ENCODE measurements around the gene GFI1.
"Not testable (repeated sequence)": the region's sequence is repeated elsewhere in the genome, so short reads cannot be mapped to it uniquely, and the experiment has no call there.

Gene GFI1

DNA sequence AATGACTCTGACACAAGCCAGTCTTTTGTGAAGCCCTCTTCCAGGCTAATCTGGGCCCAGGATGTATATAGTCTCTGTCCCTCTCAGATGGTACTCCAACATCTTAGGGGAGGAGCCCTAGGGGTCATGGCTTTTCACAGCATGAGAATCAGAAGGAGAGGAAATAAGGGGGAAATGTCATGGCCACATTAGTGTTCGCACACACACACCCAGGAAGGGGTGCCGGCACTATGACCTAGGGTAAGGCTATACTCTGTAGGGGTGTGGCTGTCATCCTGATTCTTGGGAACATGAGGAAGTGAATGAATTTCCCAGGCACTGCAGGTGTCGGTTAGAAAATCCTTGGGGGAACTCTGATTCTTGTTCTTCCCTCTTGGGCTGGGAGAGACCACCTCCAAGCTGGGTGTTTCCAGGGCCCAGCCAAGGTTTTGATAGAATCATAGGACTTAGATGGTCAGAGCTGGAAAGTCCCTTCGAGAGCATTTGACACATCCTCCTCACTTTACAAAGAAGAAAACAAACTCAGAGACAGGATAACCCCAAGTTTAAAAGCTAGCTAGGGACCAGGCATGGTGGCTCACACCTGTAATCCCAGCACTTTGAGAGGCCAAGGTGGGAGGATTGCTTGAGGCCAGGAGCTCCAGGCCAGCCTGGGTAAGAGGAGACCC is 22.0 kb downstream of the GFI1 start:
- DNase-seq = no peak

DNA sequence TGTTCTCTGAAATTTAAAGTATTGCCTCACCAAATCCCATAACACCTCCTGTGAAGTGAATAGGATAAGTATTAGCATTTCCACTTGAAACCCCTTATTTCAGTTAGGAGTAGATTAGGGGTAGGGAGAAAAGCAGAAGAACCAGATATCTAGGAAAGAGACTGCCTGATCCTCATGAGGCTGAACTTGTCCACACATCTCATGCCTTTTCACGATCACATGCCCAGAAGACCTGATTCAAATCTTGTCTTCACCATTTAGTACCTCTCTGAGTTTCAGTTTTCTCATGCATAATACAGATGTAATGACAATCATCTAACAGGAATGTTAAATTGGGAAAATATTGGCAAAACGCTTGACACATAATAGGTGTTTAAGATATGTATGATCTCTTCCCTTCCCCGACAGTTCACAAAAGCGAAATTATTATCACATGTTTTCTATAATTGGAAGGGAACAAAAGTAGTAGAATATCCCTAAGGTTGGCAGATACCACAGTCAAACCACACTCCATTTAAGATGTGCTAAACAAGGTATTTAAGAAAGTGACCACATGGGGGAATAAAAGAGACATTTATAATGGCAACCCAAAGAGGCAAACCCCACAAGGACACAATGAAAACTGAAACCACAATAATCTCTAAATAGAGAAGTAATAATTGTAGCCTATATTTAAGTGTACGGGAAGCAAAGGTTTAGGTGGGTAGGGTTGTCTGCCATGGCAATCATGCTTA is 25.2 kb downstream of the GFI1 start:
- DNase-seq = no peak

DNA sequence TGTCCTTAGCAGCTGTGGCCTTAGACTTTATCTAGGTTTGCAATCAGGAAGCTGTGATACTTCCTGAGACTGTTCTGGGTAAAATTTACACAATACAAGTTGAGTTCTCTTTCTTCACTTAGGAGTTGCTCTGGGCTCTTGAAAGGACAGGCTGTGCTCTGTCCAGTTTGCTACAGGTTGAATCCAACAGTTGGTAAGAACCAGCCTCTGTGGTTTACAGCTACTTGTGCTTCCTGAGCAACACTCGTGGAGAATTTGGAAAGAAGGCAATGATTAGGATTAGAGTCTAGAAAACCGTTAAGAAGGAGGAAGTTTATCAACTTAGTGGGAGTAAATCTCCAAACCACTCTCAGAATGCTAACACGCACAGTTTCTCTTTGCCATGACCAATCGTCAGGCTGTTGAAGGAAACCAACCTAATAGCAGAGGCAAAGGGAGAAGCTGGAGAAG is 26.8 kb downstream of the GFI1 start:
- no peak for DNase-seq

DNA sequence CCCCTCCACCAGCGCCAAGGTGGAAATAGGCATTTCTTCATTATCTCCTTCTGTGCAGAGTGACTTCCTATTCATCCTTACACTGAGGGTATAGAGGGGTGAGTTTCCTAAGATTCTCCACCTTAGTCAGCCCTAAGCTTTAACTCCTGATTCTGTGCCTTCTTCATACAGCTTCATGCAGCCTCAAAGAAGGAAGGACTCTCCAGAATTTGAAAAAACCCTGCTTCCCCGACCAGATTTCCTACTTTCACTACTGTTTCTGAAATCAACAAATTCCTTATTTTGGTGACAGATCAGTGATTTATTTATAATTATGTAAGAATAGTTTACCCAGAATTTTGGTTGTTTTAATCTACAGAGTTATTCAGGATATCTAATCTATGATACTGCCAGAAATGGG is 28.6 kb downstream of the GFI1 start:
- no peak for DNase-seq

DNA sequence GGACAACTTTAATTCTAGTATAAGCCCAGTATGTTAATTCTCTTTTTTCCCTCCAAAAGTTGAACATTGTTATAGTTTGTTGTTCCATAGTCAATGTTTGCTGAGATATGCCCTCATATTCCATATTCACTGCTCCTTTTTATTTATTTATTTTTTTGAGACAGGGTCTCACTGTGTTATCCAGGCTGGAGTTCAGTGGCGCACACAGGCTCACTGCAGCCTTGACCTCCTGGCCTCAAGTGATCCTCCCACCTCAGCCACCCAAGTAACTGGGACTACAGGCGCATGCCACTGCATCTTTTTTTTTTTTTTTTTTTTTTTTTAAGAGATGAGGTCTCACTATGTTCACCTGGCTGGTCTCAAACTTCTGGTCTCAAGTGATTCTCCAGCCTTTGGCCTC is 38.7 kb downstream of the GFI1 start:
- no peak for DNase-seq

DNA sequence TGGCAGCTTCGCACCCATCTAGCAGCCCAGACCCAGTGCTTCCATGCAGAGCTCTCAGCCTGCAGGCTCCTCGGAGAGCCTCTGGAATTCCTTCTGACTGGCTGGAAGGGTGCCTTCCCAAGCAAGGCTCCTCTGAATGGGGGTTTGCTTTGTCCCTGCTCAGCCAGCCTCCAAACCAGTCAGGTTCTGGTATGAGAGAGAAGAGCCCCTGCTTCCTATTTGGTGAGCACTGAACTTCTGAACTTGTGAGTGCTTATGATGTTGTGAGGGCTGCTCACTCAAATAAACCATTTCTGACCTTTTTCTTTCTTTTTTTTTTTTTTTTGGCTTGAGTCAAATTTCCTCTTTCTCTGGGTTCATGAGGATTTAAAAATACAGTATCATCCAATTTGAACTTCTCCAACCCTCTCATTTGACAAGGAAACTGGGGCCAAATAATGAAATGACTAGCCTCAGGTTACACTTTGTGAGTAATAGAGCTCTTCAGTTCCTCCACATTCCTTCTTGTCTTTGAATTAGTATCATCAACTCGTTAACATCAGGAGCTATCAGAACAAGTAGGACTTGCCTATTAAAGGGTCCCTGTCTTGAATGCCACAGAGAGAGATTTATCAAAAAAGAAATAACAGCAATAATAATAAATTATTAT is 39.6 kb downstream of the GFI1 start:
- DNase-seq = no peak

DNA sequence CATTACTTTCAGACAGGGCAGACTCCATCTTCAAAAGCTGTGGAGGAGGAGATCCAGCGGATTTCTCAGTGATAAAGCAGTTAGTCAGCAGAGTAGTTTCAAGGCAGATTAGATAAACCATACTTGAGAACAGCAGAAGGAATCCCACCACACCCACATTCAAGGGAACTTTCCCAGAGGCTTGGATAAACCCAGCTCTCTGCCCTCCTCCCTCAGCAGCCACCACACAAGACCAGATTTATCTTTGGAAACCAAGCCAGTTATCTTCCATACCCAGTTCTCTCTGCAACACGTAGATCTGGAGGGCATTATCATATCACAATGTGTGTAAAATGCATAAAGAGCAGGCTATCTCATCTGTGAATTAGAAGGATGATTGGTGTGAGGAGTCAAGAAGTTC is 40.2 kb downstream of the GFI1 start:
- no peak for DNase-seq

DNA sequence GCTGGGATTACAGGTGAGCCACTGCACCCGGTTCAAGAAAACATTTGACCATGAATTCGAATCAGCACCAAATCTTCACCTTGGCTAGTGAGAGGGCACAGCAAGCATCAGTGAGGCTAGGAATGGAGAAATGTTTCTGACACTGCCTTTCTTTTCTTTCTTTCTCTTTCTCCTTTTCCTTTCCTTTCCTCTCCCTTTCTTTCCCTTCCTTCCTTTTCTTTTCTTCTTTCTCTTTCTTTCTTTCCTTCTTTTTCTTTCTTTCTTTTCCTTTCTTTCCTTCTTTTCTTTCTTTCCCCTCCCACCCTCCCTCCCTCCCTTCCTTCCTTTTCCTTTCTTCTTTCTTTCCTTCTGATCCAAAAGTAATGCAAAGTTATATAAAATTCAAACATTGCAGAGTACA is 40.9 kb downstream of the GFI1 start:
- DNase-seq = no peak

DNA sequence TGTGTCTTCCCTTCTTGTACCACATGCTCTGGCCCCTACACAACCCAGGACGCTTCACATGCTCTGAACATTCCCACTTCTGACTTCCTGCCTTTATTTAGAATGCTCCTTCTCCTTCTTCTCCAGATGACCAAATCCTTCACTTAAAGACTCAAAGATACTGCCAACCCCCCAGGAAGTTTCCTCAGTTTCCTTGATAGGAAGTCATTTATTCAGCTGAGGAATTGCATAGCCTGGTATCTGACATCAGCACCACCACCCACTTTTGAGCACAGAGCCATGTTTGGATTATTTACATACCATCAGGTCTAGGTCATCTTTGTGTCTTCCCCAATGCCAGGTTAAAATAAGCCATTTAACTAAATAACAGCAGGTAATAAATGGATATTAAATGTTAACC is 42.4 kb downstream of the GFI1 start:
- no peak for DNase-seq

DNA sequence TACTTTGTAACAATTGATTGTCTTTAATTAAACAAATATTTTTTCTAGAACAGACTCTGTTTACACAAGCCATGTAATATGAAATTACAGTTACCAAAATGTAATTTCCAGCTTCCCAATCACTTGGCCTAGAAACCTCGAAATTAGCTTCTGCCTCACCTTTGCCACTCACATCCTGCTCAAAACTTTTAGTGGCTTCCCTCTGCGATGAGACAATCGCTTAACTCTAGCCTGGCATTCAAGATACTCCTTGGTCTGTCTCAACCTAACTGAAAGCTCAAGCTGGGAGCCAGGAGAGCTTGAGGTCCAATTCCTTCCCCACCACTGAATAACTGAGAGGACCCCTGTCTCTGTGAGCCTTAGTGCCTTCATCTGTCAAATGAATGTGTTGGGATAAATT is 42.8 kb downstream of the GFI1 start:
- DNase-seq = no peak

DNA sequence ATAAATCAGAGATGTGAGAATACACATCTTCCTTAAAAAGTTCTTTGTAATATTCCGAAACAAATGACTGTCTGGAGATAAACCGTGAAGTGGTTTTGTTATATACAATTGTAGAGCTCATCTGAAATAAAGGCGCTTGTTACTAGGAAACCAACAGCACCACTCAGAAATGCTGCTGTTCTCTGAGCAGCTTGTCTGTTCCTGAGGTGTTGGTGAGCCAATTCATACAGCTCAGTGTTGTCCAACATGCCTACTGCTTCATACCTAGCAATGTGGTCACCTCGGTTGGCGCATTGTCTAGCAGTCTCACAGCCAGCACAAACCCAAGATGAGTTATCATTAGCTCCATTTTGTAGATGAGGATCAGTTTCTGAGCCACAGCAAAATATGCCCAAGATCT is 44.4 kb downstream of the GFI1 start:
- no peak for DNase-seq

DNA sequence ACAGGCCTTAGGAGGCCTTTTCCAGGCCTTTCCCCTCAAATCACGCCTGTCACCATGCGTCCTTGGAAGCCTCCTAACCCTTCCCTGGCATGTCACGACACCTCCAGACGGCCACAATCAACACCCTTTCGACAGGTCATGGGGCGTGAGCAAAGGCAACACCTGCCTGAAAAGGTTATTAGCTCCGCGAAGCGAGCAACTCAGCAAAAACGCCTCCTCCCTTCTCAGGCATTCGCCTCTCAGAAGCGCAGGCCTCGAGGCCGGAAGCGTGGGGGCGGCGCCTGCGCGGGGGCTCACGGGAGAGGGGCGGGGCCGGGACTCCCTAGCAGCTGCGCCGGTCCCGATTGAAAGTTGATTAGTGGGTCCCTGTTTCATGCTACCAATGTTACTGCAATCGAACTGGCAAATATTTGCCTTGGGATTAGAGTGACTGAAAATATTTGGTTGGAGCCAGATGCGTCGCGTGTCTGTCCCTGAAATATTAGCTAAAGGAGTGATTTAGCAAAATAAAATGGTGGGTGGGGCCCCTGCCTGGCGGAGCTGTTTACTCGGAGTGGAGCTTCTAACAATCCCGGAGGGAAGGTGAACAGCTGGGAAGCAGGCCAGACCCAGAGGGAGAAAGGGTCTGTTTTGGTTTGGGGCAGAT is 44.9 kb downstream of the GFI1 start:
- no peak for DNase-seq

DNA sequence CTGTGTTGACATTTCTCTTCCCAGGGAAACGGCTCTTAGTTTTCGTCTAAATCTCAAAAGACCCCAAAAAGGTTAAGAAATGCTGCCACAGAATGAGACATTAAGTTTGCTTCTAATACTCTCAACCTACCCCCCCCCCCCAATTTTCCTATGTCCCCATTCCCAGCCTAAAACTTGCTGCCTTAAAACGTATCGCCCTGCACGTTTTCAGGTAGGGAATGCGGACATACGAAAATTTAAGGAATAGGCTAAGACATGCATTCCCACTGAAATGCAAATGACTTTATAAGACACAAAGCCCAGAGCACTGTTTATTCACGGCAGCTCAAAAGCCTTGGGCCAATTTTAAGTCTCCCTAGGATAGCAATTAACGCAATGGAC is 45.4 kb downstream of the GFI1 start:
- no peak for DNase-seq

DNA sequence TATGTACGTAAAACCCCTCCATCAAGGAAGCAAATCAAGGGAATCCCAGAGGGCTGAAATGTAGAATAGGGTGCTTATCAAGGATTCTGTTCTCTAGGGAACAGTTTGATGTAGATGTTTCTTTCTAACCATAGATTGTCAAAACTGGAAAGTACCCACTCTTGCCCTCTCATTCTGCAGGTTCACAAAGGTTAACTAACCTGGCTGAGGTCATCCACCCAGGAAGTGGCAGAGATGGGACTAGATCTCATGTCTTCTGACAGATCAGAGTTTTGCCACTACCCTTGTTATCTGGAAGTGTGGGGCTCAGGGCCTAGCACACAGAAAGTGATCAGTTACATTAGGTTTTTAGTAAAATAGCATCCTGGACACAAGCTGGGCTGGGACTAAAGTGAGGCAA is 47.4 kb downstream of the GFI1 start:
- no peak for DNase-seq

DNA sequence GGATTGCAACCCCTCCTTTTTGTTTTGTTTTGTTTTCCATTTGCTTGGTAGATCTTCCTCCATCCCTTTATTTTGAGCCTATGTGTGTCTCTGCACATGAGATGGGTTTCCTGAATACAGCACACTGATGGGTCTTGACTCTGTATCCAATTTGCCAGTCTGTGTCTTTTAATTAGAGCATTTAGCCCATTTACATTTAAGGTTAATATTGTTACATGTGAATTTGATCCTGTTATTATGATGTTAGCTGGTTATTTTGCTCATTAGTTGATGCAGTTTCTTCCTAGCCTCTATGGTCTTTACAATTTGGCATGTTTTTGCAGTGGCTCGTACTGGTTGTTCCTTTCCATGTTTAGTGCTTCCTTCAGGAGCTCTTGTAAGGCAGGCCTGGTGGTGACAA is 52.2 kb downstream of the GFI1 start:
- not testable (repeated sequence) for DNase-seq

DNA sequence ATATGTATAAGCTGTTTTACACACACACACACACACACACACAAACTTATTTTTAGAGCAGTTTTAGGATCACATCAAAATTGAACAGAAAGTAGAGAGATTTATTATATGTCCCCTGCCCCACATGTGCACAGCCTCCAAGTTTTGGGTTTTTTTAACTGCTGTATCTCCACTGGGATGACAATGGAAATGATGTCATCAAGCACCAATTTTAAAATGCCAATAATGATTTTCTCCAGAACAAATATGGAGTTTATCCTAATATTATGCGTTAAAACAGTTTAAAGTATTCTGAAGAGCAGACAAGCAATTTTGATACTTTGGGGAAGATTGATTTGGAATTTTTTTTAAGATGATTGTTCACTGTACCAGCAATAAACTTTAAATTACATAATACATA is 56.7 kb downstream of the GFI1 start:
- DNase-seq = no peak

DNA sequence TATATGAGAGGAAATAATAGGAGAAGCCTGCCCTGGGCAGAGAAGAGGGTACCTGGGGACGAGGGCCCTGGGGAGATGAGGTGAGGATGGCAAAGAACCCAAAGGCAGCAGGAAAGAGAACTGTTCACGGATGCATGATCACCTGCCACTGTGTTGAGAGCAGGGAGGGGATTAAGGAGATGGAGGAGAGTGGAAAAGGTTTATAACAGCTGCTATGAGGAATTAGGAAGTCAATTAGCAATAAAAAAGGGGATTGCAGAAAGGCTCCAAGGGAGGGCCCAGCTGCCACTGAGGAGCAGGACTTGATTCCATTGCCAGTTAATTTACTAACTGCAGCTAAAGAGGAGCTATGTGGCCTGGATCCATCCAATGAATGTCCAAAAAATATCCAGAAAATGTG is 61.1 kb downstream of the GFI1 start:
- DNase-seq = no peak

All from 8988T (cell line).